Spleen (tissue), 11 donors: ENCODE results near the gene IMP4. TPM values are rescaled to one million over a fixed set of nuclear protein-coding genes. Genes with fewer than 3 reads are reported as not detected.

ENCODE experiments used
- DNase-seq: peaks from one replicate; pipeline ENCODE4 v3.0.0-alpha.2; 2020
- H3K27ac ChIP-seq, 8 donors: fragments of 200-600 bp; sonication (generic) in 7 of 8; 1 replicate in 4 of 8; 2 replicates in 4 of 8; pipeline versions ENCODE4 v1.5.0 to v1.8.0; 2016 to 2021; ENCODE audit warnings: inconsistent platforms in 4 of 8, mild to moderate bottlenecking in 4 of 8, moderate library complexity in 1 of 8
- H3K27me3 ChIP-seq, 7 donors: fragments of 200-600 bp; sonication (generic) in 6 of 7; replicated peaks in 1 of 7; 1 replicate in 4 of 7; 2 replicates in 3 of 7; pipeline versions ENCODE4 v1.5.0 to v1.8.0; 2016 to 2021; ENCODE audit warnings: inconsistent platforms in 3 of 7, mild to moderate bottlenecking in 1 of 7
- H3K36me3 ChIP-seq, 6 donors: fragments of 200-600 bp; sonication (generic) in 5 of 6; 1 replicate in 4 of 6; 2 replicates in 2 of 6; pipeline versions ENCODE4 v1.5.0 to v1.8.0; 2016 to 2021; ENCODE audit warnings: inconsistent platforms in 2 of 6
- H3K4me1 ChIP-seq, 6 donors: fragments of 200-600 bp; sonication (generic) in 5 of 6; 1 replicate in 3 of 6; 2 replicates in 3 of 6; pipeline versions ENCODE4 v1.5.0 to v1.8.0; 2016 to 2021; ENCODE audit warnings: inconsistent platforms in 3 of 6
- H3K4me3 ChIP-seq, 8 donors: fragments of 200-600 bp; sonication (generic) in 7 of 8; 1 replicate in 4 of 8; 2 replicates in 4 of 8; pipeline versions ENCODE4 v1.5.0 to v1.8.0; 2016 to 2021; ENCODE audit warnings: inconsistent platforms in 4 of 8, mild to moderate bottlenecking in 4 of 8, moderate library complexity in 2 of 8
- H3K9me3 ChIP-seq, 8 donors: fragments of 200-600 bp; sonication (generic) in 7 of 8; 1 replicate in 4 of 8; 2 replicates in 4 of 8; pipeline versions ENCODE4 v1.5.0 to v1.8.0; 2016 to 2021; ENCODE audit warnings: inconsistent platforms in 4 of 8
- CTCF ChIP-seq, 11 experiments: fragments of 200-600 bp in 7 of 11; fragments of 450-650 bp in 4 of 11; sonication (generic) in 4 of 11; IDR thresholded peaks in 8 of 11; conservative IDR thresholded peaks in 3 of 11; 1 replicate in 7 of 11; 2 replicates in 4 of 11; pipeline versions ENCODE4 v1.4.0 to v1.8.0; 2016 to 2021; ENCODE audit warnings: antibody characterized with exemption in 11 of 11, inconsistent platforms in 4 of 11, mild to moderate bottlenecking in 1 of 11
- POLR2A ChIP-seq, 3 donors: fragments of 450-650 bp; IDR thresholded peaks; one replicate each; pipeline ENCODE4 v1.5.1; 2017; ENCODE audit warnings: antibody characterized with exemption in 3 of 3, mild to moderate bottlenecking in 1 of 3
- POLR2AphosphoS5 ChIP-seq, 3 donors: sonication (generic); formaldehyde crosslinking; IDR thresholded peaks; one replicate each; pipeline ENCODE4 v1.5.1; 2017; ENCODE audit warnings: antibody characterized with exemption in 3 of 3
- WGBS, 5 donors: extraction: QIAGEN DNeasy Blood & Tissue Kit in 3 of 5; methylation state at CpG; one replicate each; pipeline versions ENCODE4 v1.1.5 to v1.1.7; 2013 to 2018; 5-methylcytosine and 5-hydroxymethylcytosine counted together
- intact Hi-C: fragments of 100-400 bp; cut with DNase I; formaldehyde crosslinking; loops from one replicate; pipeline ENCODE4 v1.15.0; 2023; ENCODE audit warnings: low total_unique reads
- polyA plus RNA-seq, 3 donors: library from polyadenylated mRNA; stranded (reverse); fragments of 200-250 nt; gene quantifications; one replicate each; pipeline ENCODE4 v1.2.1, GENCODE V29; 2013
- total RNA-seq, 7 donors: library from RNA; depleted of rRNA in 3 of 7; stranded (reverse); fragments of >200 nt in 3 of 7; fragmentation: NEBNext Ultra II Directional in 4 of 7; extraction: Animal tissue kit (Norgen Biotek cat#: 25700) in 4 of 7; gene quantifications; one replicate each; pipeline versions ENCODE4 v1.1.0 to v1.2.1, GENCODE V29; 2016 to 2021
- donor health status: healthy with polysubstance abuse.
- donor health status: DM: no; HTN: no; CAD: no; lungs with moderate emphysema.
- donor health status: DM: no; HTN: no; CAD: no.
- donor health status: Bipolar disorder and iron deficiency.
- donor health status: healthy.
- donor health status: DM: no; HTN: no; CAD: no.
- donor health status: DM: yes; HTN: yes; CAD: no.

Gene IMP4
- total and polyA plus RNA-seq, 10 donors, result 50.2 to 85.0 (median 66.7) TPM

- no peak for DNase-seq
- peaks cover 0 to 19% (median 0%) of the 10 kb centered on the region in 7 donors for H3K27me3 ChIP-seq
- no peaks in the 10 kb centered on the region for H3K36me3 ChIP-seq
- H3K27ac ChIP-seq, result no peak overlapping the region
- no peak overlapping the region for H3K4me3 ChIP-seq
- H3K9me3 ChIP-seq, result no peaks in the 10 kb centered on the region
- intact Hi-C loops, result no loop called here
- H3K4me1 ChIP-seq, result no peaks in the 10 kb centered on the region
- TF ChIP-seq POLR2AphosphoS5 (IDR thresholded peaks at IDR 0.05) (no peak), CTCF (IDR thresholded peaks at IDR 0.05 in 8 of 11, conservative IDR thresholded peaks at IDR 0.05 in 3 of 11) (no peak), POLR2A (IDR thresholded peaks at IDR 0.05) (no peak)
Observed at GRCh38 chr2:130310881-130311280, 31.8 kb upstream of the IMP4 start.

- Histone ChIP-seq H3K9me3 (no peaks in the 10 kb centered on the region), H3K4me1 (no peaks in the 10 kb centered on the region), H3K36me3 (no peaks in the 10 kb centered on the region), H3K27me3 (peaks cover 0 to 19% (median 0%) of the 10 kb centered on the region in 7 donors), H3K4me3 (no peak overlapping the region), H3K27ac (no peak overlapping the region)
- intact Hi-C loops, result no loop called here
- peak; percentile 51 for DNase-seq
- WGBS, 5 donors, result 83 to 100% (median 89%) methylated on average over 2 to 12 of the region's 12 CpGs
- no peak for TF ChIP-seq CTCF (IDR thresholded peaks at IDR 0.05 in 8 of 11, conservative IDR thresholded peaks at IDR 0.05 in 3 of 11)
- TF ChIP-seq POLR2A (IDR thresholded peaks at IDR 0.05), result no peak
- TF ChIP-seq POLR2AphosphoS5 (IDR thresholded peaks at IDR 0.05), result no peak
Observed at GRCh38 chr2:130313812-130314334, 28.8 kb upstream of the IMP4 start.

- 75 to 91% (median 90%) methylated on average over 2 to 3 of the region's 3 CpGs; no CpG with 5 or more reads in 1 of the 5 donors for WGBS, 5 donors
- intact Hi-C loops, result no loop called here
Observed at GRCh38 chr2:130314377-130314776, 28.3 kb upstream of the IMP4 start.

GRCh38 chr2:130316596-130316995 is 26.1 kb upstream of the IMP4 start:
- Histone ChIP-seq H3K9me3 (no peaks in the 10 kb centered on the region), H3K27ac (no peak overlapping the region), H3K4me3 (no peak overlapping the region), H3K27me3 (peaks cover 0 to 21% (median 0%) of the 10 kb centered on the region in 7 donors), H3K36me3 (no peaks in the 10 kb centered on the region), H3K4me1 (no peaks in the 10 kb centered on the region)
- intact Hi-C loops, result no loop called here
- DNase-seq, result no peak
- 9 to 23% (median 19%) methylated on average over 1 of the region's 1 CpG for WGBS, 5 donors
- TF ChIP-seq POLR2A (IDR thresholded peaks at IDR 0.05), result no peak
- no peak for TF ChIP-seq POLR2AphosphoS5 (IDR thresholded peaks at IDR 0.05)
- no peak for TF ChIP-seq CTCF (IDR thresholded peaks at IDR 0.05 in 8 of 11, conservative IDR thresholded peaks at IDR 0.05 in 3 of 11)

More at GRCh38 chr2:130314377-130314776, 28.3 kb upstream of the IMP4 start:
- peak; percentile 41 for DNase-seq
- Histone ChIP-seq H3K27me3 (peaks cover 0 to 19% (median 0%) of the 10 kb centered on the region in 7 donors), H3K9me3 (no peaks in the 10 kb centered on the region), H3K27ac (no peak overlapping the region), H3K4me3 (no peak overlapping the region), H3K36me3 (no peaks in the 10 kb centered on the region), H3K4me1 (no peaks in the 10 kb centered on the region)
- TF ChIP-seq CTCF (IDR thresholded peaks at IDR 0.05 in 8 of 11, conservative IDR thresholded peaks at IDR 0.05 in 3 of 11), result no peak
- TF ChIP-seq POLR2A (IDR thresholded peaks at IDR 0.05), result no peak
- TF ChIP-seq POLR2AphosphoS5 (IDR thresholded peaks at IDR 0.05), result no peak
